Hippocampal formation (tissue), 2 donors: ENCODE results near the gene MEP1A.
A peak's percentile ranks its signal among the peaks of the same experiment; 100 is the strongest.
"Not testable (repeated sequence)": the region's sequence is repeated elsewhere in the genome, so short reads cannot be mapped to it uniquely, and the experiment has no call there.

Source experiments
- DNase-seq, 2 donors: peaks; one replicate each; lab custom pipeline; 2025; lab: John Stamatoyannopoulos, UW

MEP1A gene

DNA sequence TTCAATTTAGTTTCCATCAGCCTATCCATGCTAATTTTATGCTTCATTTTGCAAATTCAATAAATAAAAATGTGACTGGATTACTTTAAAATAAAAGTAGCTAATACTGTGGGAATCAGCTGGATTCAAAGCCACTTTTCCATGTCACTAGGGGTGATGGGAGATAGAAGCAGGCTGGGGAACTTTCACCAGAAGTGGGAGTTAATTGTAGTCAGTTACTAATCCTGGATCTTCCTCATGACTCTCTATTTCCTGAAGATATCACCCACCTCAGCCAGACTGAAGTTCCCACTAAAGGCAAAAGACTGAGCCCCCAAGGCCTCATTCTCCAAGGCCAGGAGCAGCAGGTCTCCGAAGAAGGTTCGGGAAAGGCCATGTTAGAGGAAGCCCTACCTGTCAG is 41.8 kb downstream of the MEP1A start:
- DNase-seq = not testable (repeated sequence)

DNA sequence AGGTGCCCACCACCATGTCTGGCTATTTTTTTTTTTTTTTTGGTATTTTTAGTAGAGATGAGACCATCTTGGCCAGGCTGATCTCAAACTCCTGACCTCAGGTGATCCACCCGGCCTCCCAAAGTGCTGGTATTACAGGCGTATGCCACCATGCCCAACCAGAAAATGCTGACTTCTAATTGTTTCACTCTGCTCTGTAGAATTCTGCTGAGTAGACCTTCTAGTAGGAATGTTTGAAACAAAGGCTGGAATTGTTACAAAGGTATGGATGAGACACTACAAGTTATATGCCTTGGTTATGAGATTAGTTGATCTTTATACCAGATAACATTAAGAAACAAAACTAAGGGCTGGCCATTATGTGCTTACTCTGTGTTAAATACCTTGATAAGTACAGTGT is 44.8 kb downstream of the MEP1A start:
- DNase-seq = no peak

DNA sequence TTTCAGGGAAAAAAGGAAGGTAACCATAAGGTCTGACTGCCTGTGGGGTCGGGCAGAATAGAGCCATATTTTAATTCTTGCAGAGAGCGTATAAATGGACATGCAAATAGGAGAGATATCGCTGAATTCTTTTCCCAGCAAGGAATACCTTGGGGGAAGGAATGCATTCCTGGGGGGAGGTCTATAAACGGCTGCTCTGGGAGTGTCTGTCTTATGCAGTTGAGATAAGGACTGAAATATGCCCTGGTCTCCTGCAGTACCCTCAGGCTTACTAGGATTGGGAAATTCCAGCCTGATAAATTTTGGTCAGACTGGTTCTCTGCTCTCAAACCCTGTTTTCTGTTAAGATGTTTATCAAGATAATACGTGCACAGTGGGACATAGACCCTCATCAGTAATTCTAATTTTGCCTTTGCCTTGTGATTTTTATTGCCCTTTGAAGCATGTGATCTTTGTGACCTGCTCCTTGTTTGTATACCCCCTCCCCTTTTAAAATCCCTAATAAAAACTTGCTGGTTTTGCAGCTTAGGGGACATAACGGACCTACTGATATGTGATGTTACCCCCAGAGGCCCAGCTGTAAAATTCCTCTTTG is 49.2 kb downstream of the MEP1A start:
- not testable (repeated sequence) for DNase-seq

DNA sequence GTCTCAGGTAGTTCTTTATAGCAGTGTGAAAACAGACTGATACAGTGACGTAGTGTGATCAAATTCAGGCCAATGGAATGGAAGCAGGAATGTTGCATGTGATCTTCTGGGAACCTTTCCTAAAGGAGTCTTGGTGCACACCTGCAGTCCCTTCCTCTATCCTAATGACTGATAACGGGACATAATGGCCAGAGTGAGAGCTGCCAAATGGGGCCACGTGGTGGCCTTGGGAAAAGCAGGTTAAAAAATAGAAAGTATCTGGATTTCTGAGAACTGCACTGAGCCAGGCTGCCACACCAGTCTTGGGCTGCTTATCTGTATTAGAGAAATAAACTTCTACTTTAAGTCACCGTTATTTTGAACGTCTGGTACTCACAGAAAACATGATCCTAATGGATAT is 51.9 kb downstream of the MEP1A start:
- DNase-seq = no peak

DNA sequence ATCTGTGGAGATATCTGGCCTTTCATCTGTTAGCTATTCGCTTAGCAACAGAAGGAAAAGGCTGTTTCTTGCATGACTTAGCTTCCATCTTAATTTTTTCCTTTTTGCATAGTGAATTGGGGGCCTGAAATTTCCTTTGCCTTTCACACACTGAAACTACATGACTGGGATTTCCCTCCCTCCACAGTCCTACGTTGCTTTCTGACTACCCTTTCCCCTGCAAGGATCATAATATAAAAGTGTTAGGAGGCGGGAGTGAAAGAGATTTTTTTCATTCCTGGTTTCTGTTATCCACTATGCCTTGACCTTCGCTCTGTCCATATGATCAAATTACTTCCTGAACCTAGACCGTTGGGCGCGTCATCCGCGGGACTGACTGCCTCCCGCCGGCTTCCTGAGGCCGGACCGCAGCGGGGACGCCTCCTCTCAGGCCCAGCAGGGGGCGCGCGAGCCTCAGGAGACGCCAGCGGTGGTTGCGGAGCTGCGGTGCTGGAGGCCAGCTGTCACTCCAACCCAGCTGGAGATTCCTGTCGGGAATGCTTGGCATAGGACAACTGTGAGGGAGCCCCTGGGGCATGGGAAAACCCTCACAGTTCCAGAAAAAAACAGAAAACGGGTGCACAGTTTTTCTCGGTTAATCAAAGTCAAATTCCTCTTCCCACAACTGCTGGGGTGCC is 55.6 kb downstream of the MEP1A start:
- DNase-seq = peak; percentile 52 to 80

DNA sequence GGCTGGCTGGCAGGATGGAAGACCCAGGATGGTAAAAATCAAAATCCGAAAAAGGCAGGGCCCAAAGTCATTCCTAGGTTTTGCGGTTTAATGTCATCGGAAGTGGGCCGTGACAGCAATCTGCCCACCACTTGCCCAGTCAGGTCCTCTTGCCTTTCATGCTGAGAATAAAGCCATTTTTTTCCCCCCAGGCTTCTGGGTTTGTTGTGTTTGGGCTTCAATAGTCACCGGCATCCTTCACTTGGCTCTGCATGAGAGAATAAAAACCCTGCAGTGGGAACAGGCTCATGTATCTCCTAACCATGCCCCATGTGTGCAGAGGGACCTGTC is 56.1 kb downstream of the MEP1A start:
- DNase-seq = no peak

DNA sequence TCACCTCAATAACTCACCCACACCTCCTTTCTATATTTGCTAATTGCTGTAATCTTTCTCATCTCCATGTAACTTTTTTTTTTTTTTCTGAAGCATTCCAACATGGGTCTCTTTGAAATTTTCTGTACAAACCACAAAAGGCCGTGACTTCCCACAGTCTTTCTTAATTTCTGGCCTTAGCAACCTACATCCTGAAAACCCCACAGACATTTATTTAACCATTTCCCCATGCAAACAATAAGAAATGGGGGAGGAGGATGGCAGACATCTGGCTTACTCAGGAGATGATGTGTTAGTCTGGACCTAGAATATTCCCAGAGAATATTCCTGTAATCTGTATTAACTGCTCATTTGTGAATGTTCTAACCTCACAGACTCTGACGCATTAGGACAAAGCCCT is 57.6 kb downstream of the MEP1A start:
- DNase-seq = no peak

DNA sequence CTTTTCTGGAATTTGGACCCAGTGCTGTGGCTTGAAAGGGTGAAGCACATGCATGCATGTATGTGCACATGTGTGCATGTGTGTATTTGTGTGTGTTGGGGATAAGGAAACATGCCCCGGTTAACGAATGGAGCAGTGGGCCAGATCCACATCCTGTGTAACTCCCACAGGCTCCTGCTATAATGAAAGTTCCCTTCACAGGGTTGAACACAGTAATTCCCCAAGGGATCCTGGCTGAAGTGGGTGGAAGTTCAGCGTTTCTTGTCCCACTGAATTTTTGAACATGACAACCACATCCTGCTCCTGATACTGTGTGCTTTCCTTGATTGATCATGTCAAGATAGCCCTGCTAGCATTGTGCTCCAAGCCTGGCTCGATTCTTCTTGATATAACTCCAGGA is 58.4 kb downstream of the MEP1A start:
- not testable (repeated sequence) for DNase-seq

DNA sequence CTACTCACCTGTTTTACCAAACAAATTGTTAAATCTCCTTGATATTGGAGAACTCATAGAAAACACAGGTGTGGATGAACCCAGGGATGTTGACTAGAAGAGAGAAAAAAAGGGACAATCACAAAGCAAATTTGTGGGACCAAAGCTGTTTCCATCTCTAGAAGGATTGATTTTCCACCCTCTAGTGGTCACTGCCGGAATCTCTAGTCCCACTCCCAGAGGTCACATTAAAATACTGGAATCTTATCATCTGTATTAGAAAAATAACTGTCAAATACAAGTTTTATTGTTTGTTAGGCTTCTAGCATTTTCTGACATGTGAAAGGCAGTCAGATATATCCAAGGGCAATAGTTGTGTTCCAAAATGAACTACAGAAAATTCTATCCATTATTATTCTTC is 62.8 kb downstream of the MEP1A start:
- not testable (repeated sequence) for DNase-seq

DNA sequence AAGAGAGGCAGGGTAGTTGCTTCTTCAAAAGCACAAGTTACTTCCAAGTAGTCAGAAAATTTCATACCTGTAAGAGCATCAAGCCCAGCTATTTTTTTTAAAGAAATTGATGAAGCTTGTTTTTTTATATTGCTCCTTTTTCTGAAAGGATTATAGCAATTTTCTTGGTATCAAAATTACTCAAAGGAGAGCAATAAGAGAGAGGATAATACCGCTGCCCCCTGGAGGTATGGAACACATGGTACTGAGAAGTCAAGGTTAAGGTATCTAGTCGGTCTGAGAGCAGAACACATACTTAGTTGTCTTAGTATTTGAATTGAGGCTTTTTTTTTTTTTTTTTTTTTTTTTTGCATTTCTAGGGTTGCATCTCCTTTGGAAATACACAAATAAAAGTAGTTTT is 69.2 kb downstream of the MEP1A start:
- no peak for DNase-seq

DNA sequence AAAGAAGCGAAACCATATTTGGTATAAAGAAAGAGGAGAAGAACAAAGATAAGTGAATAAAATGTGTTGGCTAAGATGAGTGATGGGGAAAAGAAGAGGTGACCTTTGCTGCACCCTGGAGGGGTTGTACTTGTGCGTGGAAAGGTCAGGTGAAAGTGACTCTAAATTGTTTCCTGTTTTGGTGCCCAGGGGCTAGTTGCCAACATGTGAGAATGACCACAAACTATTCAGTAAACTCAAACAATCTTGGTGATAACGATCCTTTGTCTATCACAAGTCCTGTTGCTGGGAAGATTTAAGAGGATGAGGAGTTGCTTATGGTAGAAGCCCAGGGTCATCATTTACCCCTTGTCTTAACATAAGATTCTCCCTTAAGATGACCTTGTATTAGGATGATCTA is 70.6 kb downstream of the MEP1A start:
- DNase-seq = no peak

DNA sequence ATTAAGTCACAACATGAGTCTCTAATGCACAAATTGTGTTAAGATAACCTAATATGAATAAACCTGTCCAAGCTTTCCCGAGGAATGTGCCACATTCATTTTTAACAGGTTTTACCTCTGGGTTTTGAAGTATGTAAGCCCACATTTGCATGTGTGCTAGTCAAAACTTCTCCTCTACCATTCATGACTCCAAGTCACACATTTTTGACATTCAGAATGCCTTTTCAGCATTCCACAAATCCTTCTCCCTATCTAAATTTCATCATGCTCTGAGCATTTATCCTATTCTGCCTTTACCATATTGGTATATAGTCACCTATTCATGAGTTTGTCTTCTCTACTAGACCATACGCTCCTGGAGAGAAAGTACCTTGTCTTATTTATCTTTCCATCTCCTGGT is 72.0 kb downstream of the MEP1A start:
- no peak for DNase-seq

DNA sequence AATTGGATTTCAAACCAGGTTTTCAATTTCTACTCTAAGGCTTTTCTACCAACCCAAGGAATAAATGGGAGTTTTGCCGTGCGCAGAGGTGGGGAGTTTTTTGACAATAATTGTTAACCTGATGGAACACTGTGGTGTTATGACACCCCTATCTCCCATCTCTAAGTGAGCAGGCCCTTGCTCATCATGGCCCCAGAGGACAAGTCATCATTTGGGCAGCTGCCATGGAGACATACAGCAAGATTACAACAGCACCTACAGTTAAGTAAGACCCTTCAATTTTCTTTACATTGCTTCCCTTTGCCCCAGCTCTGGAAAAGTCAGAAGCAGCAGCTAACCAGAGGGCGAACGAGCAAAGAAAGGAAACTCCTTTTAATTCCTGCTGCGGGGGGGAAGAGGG is 74.2 kb downstream of the MEP1A start:
- DNase-seq = no peak

DNA sequence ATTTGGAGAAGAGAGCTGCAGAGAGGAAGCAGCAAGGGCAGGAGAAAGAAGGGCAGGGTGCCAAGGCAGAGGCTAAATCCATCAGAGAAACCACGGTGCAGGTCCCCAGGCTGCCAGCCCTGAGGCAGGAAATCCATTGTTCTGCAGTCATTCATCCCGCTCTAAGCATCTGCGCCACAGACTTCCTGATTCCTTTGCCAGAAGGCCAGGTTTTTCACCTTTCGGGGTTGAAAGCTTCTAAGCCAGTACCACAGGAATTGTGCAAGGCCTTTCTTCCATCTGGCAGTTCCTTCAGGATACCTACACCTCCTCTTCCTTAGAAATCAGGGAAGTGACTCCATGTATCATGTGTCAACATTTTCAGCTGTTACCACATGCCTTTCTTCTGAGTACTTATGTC is 82.9 kb downstream of the MEP1A start:
- DNase-seq = no peak

DNA sequence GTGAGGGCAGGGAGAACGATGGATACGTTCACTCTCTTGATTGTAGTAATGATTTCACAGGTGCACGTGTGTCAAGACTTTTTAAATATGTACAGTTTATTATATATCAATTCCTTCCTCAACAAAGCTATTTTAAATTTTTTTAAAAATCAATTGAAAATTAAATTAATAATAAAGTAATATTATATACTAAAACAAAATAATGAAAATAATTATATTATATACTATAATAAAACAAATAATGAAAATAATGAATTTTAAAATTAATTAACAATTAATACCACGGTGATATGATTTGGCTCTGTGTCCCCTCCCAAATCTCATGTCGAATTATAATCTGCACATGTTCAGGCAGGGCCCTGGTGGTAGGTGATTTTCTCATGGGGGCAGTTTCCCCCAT is 85.8 kb downstream of the MEP1A start:
- no peak for DNase-seq

DNA sequence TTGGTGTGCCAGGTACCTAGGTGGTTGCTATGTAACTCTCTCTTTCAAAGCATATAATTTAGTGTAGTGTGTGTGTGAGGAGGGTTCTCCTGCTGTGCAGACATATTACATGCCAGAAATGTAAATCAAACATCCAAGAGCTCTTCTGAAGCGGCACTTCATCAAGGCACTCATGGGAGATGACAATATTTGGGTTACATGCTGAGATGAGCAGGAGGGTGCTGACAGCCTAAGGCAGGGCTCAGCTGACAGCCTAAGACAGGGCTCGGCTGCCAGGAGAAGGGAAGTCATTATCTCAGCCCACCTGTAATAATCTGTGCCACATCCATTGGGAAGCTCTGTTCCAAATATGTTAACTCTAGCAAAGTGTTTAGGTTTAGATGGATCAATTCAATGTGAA is 89.5 kb downstream of the MEP1A start:
- no peak for DNase-seq

DNA sequence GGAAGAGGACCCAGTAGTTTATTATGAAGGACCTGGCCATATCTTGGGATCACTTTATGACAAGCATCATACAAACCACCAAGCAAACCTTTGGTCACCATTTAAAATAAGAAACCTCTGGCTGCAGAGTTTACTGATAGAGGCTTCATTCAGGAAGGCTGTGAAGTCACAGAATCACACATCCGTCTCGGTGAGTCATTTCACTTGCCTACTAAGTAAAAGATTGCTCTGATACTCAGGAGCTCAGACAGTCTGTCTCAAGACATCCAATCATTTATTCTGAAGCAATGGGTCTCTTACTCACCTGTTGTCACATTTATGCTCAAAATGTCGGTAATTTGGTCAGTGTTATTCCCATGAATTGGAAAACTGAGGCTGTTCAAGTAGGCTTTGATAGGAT is 94.8 kb downstream of the MEP1A start:
- DNase-seq = no peak

DNA sequence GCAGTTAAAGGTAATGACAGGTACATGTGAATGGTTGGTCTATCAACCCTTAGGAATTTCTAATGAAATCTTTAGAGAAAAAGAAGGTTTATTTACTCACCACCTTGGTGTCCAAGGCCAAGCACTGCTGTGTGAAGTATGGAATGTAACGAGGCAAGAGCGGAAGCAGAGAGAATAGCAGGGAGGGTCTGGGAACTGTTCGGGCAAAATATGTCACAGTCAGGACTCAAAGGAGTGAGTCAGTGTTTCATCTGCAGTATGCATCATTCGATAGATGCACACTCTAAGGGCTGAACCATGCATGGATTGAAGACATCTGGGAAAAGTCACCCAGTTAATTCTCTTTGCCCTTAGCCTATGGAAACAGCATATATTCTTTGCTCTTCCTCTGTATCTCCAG is 95.4 kb downstream of the MEP1A start:
- no peak for DNase-seq
